ENCODE results near the gene MCF2L2.

MCF2L2 gene

DNA sequence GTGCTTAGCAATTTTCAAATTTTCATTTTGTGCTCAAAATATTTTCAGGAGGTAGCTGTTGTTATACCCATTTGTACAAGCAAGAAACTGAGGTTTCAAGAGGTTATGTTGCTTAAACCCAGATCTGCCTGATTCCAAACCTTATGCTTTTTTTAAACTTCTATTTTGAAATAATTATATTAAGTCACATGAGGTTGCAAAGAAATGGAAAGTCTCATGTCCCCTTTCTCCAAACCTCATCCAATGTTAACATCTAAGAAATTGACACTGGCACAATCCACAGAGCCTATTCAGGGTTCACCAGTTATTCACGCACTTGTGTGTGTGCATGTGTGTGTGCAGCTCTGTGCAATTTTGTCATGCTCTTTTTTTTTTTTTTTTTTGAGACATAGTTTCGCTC lies 140.3 kb downstream of the MCF2L2 start:
- DNase-seq, result no peak

DNA sequence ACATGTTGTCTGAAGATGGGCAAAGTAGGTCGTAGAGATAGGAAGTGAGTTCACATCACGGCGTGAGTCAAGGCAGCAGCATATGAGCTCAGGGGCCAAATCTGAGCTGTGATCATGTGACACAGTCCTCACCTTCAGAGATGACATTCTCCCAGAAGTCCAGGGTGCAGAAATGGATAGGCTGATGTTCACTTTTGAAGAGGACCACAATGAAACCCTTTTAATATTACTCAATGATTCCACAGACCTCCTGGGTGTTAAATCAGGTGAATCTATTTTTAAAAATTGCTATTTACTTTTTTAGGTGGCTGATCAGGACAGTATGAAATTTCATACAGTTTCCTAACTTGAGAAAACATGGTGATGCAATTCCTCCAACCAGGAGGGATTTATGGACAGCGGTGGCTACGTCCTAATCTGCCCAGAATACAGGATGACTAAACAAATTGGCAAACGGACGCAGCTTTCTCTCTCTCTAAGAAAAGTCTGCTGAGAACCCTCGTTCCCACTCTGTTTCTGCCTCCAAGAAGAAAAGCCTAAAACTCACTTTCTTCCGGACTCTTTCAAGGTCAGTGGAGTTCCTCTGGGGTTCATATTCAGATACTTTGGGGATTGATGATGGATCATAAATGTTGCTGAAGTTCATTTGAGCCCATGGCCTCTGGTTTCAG lies 141.0 kb downstream of the MCF2L2 start:
- no peak for DNase-seq

GRCh38 chr3:183285828-183286457 lies 142.5 kb downstream of the MCF2L2 start:
- DNase-seq, result peak; percentile 91 to 93

DNA sequence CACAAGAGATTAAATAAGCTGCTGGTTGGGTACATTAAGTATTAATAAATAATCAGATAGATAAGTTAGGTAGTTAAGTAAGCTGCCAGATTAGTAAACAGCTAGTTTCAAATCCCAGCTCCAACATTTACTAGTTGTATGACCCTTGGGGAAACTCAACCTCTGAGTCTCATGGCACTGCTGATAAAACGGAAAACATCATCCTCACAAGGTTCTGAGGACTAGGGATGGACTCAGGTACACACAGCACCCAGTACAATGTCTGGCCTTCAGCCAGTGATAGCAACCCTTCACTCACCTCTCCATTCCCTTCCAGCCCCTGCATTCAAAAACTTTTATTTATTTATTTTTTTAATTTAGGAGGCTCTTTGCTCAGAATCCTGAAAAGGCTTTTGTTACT lies 143.1 kb downstream of the MCF2L2 start:
- no peak for DNase-seq

DNA sequence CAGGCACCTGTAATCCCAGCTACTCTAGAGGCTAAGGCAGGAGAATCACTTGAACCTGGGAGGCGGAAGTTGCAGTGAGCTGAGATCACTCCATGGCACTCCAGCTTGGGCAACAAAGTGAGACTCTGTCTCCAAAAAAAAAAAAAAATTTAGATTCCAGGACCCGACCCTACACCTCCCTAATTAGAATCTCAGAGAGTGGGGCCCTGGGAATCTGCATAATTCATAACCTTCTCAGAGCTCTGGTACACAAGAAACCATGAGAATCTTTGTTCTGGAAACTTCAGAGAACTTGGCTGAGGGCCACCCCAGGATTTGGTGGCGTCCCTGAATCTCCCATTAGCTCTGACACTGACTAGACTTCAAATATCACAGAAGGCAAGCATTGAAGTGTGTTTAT lies 143.8 kb downstream of the MCF2L2 start:
- DNase-seq, result no peak

DNA sequence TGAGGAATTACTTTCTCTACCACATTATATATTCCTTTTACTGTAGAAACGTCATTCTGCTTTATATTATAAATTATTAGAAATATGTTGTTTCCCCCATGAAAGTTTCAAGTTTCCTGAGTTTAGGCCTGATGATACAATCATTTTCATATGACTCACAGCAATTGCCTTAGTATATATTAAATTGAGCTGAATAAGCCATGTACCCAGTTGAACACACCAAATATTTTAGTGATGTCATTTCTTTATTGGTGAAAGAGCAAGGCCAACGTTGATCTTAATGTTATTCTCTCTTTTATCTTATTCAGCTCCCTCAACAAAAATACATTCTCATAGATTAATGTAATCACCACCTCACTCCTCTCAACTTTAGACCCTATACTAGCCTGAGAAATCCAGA lies 144.5 kb downstream of the MCF2L2 start:
- DNase-seq, result no peak

- DNase-seq, result no peak
These were observed 147.2 kb downstream of the MCF2L2 start for GRCh38 chr3:183281126-183281797.

- no peak for DNase-seq
These were observed 149.0 kb downstream of the MCF2L2 start for GRCh38 chr3:183279371-183279770.

DNA sequence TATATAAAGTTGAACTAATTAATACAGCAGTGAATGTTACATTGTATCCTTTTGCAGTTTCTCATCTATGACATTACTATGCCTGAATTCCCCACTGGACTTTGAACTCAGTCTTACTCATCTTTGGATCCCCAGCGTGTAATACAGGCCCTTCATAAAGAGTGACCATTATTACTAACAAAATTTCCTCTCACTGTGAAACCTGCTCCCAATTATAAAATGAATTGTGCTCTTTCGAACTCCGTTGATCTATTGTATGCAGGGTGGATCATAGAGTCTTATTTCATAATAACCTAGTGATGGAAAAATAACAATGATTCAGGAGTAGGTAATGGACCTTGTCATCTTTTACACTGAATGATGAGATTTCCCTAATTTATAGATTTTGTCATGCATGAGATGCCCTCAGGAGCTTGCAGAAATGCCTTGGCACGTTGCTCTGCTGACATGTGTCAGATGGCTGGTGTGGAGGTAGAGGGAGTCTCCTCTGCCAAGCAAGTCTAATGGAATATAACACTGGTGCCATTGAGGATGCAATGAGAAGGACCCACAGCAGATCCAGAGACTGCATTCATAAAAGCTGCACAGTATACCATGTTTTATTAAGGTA lies 149.8 kb downstream of the MCF2L2 start:
- no peak for DNase-seq

DNA sequence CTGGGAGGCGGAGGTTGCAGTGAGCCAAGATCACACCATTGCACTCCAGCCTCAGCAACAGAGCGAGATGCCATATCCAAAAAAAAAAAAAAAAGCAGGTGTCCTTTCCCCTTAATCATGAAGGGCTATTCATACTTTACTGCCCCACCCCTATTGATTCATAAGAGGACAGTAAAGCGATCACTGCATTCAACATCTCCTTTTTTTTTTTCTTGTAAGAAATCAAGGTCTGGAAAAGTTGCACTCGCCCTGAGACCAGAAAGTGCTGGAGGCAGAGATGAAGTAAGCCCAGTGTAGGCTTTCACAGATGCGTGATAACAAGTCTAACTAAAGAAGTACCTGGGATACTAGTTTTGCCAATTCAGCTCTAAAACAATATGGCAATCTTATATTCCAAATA lies 151.2 kb downstream of the MCF2L2 start:
- DNase-seq, result no peak

DNA sequence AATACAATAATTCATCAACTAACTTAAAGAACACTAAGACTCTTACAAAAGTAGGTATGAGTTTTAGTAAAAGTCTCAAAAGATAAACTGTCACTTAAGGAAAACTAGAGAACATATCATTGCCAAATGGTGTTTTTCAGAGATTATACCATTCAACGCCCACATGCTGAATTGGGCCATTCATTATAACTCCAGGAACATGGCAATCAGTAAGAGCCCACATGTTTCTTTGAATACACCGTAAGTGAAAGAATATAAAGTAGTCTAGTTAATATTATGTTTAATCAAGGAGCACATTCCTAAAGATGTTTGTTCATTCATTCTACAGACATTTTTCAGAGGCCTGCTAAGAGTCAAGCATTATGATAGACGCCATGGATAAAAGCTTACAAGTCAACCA lies 152.5 kb downstream of the MCF2L2 start:
- DNase-seq, result no peak

- no peak for DNase-seq
These were observed 153.0 kb downstream of the MCF2L2 start for GRCh38 chr3:183275418-183275817.

- DNase-seq, result no peak
These were observed 153.8 kb downstream of the MCF2L2 start for GRCh38 chr3:183274609-183275008.

- no peak for DNase-seq
These were observed 155.6 kb downstream of the MCF2L2 start for GRCh38 chr3:183272791-183273190.

- no peak for DNase-seq
These were observed 156.3 kb downstream of the MCF2L2 start for GRCh38 chr3:183272142-183272541.

DNA sequence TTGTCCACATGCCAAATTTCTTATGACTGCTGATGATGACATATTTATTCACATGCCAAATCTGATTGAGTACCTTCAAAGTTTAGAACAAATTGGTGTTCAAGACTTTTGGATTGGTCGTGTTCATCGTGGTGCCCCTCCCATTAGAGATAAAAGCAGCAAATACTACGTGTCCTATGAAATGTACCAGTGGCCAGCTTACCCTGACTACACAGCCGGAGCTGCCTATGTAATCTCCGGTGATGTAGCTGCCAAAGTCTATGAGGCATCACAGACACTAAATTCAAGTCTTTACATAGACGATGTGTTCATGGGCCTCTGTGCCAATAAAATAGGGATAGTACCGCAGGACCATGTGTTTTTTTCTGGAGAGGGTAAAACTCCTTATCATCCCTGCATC lies 158.1 kb downstream of the MCF2L2 start:
- no peak for DNase-seq

DNA sequence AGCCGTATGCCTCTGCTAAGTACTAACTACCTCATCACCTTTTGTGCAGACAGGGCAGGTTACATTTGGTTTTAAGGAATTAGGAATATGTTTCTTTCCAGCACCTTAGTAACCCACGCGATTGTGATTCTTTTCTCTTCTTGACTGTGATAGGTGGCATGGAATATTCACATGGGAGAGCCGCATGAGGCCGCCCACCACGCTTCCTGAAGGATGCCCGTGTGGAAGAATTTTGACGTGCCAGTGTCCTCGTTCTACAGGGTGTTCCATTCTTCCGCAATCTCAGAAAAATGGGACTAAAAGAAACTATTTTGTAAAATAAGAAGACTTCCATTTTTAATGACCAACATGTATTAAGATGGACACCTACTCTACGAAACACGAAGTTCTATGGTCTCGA lies 159.1 kb downstream of the MCF2L2 start:
- no peak for DNase-seq

- DNase-seq, result no peak
These were observed 160.1 kb downstream of the MCF2L2 start for GRCh38 chr3:183268366-183268765.

DNA sequence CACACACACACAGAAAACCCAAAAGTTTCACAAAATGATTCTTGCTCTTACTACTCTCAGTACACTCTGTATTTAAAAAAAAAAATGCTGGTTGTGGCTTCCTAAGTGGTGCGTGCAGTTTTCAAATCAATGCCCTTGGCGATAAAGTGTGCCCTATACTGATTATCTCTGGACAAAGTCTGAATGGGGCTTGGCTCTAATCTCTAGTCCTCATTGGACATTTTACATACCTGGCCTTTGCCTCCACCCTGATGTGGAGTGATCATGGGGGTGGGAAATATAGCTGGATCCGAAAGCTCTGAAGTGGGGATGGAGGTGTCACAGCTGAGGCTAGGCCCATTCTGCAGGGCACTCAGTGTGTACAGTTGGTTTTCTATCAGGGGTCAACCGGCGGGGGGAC lies 161.3 kb downstream of the MCF2L2 start:
- no peak for DNase-seq

GRCh38 chr3:183266454-183266853 lies 162.0 kb downstream of the MCF2L2 start:
- DNase-seq, result peak in 1 of 2 donors; percentile 33

DNA sequence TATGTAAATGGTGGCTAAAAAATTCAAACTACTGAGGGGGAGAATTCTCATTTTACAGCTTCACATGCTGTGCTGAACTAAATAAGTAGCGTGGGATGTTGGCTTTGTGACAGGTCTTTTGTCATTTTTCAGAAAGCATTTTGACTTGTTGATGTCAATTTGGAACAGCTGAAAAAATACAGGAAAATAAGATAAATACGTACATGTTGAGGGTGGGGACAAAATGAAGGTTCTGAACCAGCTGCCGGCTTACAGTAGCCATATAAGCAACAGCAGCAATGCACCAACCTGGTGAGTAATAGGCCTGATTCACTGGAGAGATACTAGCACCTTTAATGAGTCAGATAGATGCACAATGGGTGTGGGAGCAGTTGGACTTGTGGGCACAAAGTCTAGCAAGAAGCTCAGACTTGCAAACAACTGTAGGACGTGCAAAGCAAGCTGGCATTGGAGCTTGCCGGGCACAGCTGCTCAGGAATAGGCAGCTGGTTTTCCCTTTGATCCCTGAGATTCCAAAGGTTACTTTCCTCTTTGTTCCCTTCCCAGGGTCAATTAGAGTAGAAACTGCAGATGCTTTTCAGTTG lies 162.5 kb downstream of the MCF2L2 start:
- DNase-seq, result peak; percentile 49 to 61

GRCh38 chr3:183265157-183265642 lies 163.2 kb downstream of the MCF2L2 start:
- no peak for DNase-seq

- no peak for DNase-seq
These were observed 164.2 kb downstream of the MCF2L2 start for GRCh38 chr3:183264268-183264667.
